Activated naive CD4-positive, alpha-beta T cell (primary cell): Measurements from ENCODE around the gene CHRNA10.
A peak's percentile ranks its signal among the peaks of the same experiment; 100 is the strongest.
"Not testable (repeated sequence)": the region's sequence is repeated elsewhere in the genome, so short reads cannot be mapped to it uniquely, and the experiment has no call there.

ENCODE experiments used
- DNase-seq, 4 experiments: peaks; one replicate each; lab custom pipeline; 2025; lab: John Stamatoyannopoulos, UW

The CHRNA10 gene

DNA sequence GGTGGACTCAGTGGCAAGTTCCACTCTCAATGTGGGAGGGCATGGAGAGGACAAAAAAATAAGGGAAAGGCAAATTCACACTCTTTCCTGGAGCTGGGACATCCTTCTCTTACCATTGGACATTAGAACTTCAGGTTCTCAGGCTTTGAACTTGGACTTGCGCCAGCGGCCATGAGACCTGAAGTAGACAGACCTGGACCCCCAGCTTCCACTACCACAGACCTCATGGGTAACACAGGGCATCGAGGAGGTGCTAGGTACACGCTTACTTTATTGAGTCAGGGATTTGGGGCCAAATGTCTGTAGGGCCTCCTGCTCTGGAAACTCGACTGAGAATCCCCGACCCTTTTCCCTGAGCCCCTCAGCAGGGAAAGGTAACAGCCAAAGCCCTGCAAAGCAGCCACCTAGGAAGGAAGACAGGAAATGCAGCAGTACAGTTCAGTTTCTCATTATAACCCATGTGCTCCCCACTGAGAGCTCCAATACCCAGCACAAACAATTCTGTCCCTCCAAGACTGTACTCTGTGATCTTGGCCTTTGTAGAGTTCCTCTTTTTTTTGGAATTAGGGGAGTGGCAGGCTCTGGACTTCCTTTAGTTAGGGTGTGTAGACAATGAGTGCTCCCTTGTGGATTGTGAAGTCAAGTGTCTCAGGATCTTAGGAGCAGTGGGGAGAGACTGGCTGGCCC is 5.7 kb downstream of the CHRNA10 start:
- DNase-seq = no peak

DNA sequence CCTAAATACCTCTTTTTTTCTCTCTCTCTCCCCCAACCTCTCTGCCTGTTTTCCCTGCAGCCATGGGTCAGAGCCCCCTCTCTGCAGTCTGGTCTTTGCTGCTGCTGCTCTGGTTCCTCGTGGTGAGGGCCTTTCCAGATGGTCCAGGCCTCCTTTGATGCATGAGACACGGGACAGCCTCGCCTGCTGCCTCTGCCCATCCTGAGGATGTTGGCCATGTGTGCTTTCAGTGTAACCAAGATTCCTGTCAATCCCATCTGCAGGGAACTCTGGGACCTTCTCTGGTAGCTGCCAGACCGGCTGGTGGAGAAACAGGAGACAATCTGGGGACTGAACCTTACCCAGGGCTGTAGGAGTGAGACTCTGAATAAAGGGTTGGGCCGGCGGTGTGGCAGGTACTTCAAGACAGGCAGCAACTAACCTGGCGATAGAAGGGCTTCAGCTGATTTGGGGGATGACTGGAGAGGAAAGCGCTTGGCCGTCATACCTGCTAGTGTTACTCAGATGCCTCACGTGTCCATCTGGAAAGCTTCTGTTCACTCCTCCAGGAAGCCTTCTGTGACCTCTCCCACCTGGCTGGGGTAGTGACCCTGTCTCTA is 7.1 kb downstream of the CHRNA10 start:
- no peak for DNase-seq

DNA sequence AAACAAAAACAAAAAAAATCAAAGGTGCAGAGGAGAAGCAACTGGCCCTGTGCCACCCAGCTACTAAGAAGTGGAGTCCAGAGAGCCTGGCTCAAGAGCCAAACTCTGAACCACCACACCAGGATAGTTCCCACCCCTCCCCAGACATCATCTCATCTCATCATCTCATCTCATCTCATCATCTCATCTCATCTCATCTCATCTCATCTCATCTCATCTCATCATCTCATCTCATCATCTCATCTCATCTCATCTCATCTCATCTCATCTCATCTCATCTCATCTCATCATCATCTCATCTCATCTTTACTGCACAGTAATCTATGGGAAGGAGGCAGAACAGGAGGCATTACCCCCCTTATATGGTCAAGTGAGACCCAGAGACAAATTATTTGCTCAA is 8.3 kb downstream of the CHRNA10 start:
- no peak for DNase-seq

DNA sequence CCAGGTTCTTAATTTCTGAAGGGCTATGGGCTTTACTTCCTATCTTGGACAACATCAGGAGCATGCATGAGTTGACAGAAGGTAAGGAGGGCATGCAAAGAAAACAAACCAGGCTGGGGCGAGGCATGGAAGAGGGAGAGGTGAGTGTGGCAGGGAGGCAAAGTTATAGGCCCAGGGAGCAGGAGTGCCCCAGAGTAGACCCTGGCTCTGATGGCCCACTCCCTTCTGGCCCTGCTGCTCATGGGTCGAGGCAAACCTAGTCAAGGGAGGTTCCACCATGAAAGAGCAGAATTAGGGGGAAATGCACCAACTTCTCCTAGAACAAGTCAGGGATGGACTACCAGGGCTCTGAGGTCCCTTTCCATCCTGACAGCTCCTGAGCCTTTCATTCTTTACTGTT is 10.2 kb downstream of the CHRNA10 start:
- DNase-seq = no peak

DNA sequence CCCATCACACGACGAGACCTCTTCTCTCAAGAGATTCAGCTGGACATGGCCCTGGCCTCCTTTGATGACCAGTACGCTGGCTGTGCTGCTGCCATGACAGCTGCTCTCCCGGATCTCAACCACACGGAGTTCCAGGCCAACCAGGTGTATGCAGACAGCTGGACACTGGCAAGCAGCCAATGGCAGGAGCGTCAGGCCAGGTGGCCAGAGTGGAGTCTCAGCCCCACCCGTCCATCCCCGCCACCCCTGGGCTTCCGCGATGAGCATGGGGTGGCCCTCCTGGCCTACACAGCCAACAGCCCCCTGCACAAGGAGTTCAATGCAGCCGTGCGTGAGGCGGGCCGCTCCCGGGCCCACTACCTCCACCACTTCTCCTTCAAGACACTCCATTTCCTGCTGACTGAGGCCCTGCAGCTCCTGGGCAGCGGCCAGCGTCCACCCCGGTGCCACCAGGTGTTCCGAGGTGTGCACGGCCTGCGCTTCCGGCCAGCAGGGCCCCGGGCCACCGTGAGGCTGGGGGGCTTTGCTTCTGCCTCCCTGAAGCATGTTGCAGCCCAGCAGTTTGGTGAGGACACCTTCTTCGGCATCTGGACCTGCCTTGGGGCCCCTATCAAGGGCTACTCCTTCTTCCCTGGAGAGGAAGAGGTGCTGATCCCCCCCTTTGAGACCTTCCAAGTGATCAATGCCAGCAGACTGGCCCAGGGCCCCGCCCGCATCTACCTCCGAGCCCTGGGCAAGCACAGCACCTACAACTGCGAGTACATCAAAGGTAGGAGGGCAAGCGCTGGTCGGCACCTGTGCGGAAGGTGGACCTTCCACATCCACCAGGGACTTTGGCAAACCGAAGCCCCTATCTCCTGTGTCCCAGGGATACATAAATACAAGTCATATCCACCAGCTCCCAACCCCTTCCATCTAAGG is 11.3 kb downstream of the CHRNA10 start:
- DNase-seq = no peak

DNA sequence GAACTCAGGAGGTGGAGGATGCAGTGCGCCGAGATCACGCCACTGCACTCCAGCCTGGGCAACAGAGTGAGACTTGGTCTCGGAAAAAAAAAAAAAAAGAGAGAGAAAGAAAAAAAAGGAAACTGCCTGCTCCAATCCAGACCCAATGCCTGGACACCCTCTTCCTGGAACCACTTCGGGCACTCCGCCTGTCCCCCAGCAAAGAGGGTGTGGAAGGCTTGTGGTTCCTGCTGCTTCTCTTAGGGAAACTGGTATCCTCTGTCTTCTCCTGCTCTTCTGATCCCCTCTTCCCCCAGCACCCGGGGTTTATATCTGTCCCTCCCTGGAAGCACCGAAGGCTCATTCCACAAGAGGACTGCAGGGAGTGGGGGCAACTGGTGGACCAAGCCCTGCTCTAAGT is 12.9 kb downstream of the CHRNA10 start:
- DNase-seq = no peak

DNA sequence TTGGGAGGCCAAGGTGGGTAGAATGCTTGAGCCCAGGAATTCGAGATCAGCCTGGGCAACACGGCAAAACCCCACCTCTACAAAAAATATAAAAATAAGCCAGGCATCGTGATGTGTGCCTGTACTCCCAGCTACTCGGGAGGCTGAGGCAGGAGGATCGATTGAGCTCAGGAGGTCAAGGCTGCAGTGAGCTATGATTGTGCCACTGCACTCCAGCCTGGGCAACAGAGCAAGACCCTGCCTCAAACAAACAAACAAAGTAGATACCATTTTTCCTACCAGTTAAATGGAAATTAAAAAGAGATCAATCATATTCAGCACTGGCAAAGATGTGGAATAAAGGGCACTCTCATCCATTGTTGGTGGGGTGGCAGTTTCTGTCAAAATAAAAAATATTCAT is 13.9 kb downstream of the CHRNA10 start:
- DNase-seq = not testable (repeated sequence)

DNA sequence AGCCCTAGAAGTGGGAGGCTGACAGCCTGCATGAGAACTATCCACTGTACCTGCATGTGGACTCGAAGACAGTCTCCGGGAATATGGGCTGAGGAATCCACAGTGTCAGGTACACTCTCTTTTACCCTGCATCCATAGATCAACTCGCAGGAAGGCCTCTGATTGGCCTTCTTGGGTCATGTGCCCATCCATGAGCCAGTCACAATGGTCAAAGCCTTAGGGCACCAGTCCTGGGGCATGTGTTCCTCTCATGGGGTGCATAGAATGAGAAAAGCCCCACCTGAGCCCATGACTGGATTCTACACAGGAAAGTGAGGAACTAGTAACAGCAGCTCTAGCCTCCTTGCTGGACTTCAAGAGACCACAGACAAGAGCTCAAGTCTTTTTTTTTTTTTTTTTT is 15.6 kb downstream of the CHRNA10 start:
- no peak for DNase-seq

DNA sequence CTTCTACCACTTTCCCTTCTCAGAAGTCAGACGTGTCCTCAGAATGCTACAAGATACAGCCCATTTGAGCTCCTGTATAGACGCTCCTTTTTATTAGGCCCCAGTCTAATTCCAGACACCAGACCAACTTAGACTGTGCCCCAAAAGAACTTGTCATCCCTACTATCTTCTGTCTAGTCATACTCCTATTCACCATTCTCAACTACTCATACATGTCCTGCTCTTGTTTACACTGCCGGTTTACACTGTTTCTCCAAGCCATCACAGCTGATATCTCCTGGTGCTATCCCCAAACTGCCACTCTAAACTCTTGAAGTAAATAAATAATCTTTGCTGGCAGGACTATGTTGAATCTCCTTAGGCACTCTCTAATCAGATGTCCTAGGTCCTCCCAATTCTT is 18.7 kb downstream of the CHRNA10 start:
- not testable (repeated sequence) for DNase-seq

DNA sequence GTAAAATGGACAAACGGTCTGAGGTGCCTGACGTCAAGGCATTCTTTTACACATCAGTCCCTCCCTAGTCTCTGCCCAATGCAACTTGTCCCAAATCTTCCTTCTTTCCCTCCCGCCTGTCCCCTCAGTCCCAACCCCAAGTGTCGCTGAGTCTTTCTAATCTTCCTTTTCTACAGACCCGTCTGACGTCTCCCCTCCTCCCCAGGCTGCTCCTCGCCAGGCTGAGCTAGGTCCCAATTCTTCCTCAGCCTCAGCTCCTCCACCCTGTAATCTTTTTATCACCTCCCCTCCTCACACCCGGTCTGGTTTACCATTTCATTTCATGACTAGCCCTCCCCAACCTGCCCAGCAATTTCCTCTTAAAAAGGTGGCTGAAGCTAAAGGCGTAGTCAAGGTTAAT is 21.8 kb downstream of the CHRNA10 start:
- not testable (repeated sequence) for DNase-seq

DNA sequence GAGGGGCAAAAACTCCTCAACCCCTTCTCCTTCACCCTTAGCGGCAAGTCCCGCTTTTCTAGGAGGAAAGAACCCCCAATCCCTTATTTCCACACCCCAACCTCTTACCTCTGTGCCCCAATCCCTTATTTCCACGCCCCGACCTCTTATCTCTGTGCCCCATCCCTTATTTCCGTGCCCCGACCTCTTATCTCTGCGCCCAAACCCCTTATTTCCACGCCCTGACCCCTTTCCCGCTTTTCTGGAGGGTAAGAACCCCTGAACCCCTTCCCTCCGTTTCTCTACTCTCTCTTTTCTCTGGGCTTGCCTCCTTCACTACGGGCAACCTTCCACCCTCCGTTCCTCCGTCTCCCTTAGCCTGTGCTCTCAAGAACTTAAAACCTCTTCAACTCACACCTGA is 22.3 kb downstream of the CHRNA10 start:
- not testable (repeated sequence) for DNase-seq

DNA sequence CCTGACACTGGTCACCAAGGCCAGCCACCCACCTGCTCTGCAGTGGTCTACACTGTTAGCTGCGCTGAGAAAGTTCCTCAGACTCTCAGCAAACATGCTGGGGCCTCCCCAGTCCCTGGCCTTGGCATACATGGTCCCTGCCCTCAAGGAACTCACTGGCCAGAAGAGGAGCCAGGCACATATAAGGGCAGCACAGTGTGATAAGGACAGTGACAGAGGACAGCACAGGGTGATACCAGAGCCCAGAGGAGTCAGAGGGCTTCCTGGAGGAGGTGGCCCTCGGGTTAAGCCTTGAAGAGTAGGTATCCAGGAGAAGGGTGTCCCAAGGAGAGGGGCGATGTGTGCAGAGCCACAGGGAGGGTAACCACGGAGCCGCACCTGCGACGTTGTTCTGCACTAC is 25.6 kb downstream of the CHRNA10 start:
- no peak for DNase-seq

DNA sequence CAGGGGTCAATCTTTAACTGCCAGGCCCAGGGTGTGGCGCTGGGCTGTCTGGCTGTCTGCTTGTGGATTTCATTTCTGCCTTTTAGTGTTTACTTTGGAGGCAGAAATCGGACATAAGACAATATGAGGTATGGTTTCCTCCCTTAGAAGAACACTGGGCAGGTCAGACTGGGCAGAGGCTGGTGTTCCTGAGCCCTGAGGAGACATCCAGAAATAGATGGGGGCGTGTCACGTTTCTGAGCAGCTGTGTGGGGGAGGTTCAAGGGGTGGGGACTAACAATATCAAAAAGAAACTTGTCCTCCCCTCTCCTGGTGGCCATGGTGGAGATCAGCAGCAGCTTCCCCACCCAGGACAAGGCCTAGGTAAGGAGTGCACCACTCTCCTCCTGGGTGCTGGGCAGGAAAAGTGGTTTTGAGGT is 26.4 kb downstream of the CHRNA10 start, which contains the start of gene ART1:
Gene ART1 (plus strand): TSS at position 312 of the 419 bp plus-strand sequence. CDS start 14,086 bp downstream, outside the sequence.
- DNase-seq = no peak

DNA sequence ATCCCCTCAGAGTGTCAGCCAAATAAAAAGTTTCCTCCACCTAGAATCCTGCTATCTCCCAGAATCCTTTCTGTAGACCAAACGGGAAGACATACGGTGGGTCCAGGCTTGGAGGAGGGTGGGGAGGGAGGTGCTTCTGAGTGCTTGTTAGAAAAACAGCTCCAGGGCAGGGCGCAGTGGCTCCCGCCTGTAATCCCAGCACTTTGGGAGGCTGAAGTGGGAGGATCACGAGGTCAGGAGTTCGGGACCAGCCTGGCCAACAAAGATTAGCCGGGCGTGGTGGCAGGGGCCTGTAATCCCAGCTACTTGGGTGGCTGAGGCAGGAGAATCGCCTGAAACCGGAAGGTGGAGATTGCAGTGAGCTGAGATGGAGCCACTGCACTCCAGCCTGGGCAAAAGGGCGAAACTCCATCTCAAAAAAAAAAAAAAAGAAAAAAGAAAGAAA is 28.1 kb downstream of the CHRNA10 start:
- DNase-seq = not testable (repeated sequence)

DNA sequence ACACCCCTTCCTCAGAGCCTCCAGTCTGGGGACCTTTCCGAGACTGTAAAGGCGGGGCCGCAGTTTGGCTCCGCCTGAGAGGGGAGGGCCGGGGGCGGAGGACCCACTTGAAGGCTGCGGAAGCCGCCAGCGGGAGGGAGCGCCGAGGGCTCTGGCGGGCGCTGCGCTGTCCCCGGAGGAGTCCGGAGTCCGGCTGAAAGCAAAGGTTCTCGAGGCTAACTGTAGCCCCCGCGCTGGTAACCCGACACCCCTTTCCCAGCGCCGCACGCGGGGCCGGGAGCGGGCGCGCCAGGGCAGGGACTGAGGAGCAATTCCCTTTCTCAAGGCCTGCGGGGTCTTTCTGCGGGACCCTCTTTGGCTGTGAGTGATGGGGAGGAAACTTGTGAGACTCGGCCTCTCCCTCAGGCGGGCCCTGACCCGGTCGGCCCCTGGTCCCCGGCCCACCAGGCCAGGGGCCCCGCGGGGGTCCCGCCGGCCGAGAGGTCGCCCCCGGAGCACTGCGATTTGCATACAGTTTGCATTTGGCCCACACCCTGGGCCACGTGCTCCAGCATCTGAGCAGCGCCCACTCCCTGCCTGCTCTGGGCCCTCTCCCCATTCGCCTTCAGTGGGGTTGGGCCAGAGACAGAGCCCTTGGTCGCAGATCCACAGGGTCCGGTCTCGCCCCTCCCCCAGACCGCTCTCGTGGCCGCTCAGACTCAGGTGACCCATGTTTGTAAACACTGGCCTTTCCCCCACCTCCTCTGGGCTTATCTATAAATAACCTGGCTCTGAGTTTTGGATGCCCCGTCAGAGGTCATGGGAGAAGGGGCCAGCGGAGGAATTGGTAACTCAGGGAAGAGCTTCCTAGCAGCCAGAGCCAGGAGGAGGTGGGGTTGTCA is 28.9 kb downstream of the CHRNA10 start:
- DNase-seq = peak in 3 of 4 experiments; percentile 16 to 79 (median 66)

DNA sequence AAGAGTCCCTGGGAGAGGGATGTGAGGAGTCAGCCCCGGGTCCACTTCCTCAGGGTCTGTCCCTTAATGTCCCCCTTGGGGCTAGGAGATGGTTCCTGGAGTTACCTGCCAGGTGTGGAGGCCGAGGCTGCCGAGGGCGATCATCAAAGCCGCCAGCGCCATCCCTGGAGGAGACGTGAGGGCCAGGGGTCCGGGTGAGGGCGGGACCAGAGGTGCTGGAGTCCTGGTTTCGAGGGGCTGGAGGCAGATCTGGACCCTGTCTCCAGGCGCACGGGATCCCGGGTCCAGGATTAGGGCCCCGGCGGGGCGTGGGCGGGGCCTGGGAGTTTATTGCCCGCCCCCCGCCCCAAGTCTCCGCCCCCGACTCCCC is 29.5 kb downstream of the CHRNA10 start, which contains the start of gene ART5:
Gene ART5 (minus strand): TSS at position 292 of the 370 bp plus-strand sequence. CDS start 130 bp downstream, at position 162.
- DNase-seq = no peak

DNA sequence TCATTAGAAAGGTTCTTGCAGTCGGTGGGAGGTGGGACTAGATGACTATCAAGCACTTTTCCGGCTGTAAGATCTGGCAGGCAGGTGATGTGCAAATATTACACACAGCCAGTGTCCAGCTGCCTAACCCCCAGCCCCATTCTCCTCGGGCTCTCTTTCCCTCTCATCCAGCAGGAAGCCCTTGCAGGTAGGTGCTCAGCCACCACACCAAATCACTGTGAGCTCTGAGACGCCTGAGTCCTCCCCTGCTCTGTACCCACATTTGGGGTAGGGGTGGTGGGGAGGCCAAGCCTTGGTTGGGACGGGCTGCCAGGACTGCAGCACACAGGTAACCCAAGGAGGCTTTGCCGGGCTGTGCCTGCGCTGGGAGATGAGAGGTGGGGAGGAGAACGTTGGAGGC is 30.0 kb downstream of the CHRNA10 start:
- DNase-seq = no peak

DNA sequence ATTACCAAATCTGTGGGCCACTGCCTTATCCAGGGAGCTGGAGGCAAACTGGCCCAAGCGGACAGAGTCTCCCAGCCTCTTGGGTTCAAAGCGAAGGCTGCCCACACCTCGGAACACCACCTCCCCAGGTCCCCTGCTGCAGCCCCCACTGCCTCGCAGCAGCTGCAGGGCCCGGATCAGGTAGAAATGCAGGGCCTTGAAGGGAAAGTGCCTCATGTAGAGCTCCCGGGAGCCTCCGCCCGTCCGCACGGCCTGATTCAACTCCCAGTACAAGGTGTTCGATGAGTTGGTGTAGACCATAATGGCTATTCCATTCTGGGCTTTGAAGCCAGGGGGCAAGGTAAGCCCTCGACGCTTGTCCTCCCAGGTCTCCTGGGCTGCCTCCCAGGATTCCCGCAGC is 31.3 kb downstream of the CHRNA10 start:
- no peak for DNase-seq

DNA sequence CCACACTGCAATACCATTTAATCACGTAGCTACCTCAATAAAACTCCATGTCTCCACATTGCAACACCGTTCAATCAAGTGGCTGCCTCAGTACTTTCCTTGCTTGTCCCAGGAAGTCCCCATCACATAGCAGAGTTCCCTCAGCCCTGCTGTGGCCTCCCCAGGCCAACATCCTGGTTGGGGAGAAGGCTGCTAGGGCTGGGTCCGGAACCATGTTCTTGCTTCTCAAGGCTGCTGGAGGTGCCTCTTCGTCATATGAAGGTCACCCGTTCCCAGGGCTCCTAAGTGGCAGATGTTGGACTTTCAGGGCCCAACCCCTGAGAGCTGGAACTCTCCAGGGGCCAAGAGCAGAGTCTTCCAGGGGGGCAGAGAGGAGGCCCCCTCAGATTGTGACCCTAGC is 32.7 kb downstream of the CHRNA10 start:
- no peak for DNase-seq

DNA sequence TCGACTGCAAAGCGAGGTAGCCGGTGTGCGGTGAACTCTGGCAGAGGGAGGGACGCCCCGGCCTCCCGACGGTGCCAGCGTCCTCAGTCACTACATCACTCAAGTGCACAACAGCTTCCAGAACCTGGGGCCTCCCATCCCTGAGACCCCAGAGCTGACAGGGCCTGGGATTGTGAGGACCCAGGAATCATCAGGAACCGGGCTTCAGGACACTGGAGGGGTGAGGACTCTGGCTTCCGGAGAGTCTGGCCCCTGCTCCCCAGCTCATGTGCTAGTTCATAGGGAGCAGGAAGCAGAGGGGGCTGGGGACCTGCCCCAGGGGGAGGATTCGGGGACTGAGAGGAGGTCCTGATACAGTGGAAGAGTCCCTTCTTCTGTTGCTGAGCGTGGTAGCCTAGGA is 34.0 kb downstream of the CHRNA10 start:
- DNase-seq = no peak

DNA sequence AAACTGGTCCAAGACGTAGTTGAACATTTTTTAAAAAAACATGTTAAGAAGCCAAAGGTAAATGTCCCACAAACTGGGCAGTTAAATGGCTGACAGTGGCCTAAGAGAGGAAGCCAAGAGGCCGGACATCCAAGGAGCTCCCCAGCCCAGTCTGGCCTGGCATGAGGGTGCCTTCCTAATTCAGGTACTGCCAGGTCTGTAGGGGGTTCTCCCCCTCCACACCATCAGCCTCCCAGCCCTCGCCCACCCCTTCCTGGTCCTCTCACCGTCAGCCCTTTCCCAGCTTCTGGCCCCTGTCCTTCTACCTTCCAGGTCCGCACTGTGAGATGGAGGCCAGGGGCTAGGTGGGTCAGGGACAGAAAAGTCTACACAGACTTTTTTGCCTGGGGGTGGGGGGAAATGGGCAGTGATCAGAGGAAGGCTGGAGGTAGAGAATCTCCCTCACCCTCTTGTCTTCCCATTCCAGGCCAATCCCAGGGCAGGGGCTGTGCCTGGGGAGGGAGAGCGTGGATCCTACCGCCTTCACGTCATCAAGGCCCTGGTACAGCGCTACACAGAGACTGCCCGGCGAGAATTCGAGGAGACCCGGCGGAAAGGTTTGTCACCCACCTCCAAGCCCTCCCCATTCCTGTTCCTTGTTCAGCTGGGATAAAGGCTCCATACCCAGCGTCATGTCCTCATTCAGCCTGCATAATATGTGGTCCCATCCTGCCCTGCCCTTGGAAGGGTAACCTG is 35.4 kb downstream of the CHRNA10 start:
- no peak for DNase-seq
